HG03196 (cell line): ENCODE data around the gene NAB2.

Source experiments
- ATAC-seq: cut with Tn5 transposase; IDR thresholded peaks from one replicate; pipeline ENCODE4 v1.9.1; 2021; ENCODE audit not compliant: unreplicated experiment

The NAB2 gene

DNA sequence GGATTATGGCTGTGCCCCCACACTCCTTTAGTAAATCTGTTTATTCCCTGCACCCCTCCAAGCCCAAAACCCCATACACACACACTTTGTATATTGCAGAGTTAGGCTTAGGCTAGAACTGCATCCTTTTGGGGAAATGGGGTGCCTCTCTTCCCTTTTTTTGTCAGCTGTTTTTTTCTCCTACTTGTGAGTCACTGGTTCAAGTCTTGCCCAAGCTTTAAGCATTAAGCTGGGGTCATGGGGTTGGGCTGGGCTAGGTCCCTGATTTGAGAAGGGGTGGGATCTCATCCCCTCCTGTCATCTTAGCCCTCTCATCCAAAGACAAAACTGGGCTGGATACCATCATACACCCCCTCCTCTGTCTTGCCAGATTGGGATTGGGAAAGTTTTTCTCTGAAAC is 41.0 kb downstream of the NAB2 start:
- ATAC-seq: no peak

DNA sequence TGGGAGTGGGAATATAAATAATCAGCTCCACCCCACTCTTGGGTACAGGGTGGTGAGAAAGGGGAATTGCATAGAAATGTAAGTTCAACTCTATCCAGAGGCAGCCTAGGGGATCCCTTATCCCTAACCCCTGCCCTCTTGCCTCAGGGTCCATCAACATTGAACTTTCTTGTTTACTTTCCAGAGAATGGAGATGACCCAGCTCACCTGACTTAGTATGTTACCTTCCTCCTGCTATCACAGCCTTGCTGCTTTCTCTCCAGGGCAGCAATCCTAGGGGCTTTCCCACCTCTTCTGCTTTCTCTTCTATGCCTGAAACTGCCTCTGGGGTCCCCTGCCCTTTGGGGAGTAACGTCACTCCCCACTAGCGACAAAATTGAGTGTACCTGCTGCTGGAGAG is 42.0 kb downstream of the NAB2 start:
- no peak for ATAC-seq

- no peak for ATAC-seq
Measured at GRCh38 chr12:57131896-57132744, 43.2 kb downstream of the NAB2 start.

GRCh38 chr12:57133013-57133569 is 44.2 kb downstream of the NAB2 start:
- no peak for ATAC-seq

- ATAC-seq: no peak
Measured at GRCh38 chr12:57133916-57134315, 45.0 kb downstream of the NAB2 start.

DNA sequence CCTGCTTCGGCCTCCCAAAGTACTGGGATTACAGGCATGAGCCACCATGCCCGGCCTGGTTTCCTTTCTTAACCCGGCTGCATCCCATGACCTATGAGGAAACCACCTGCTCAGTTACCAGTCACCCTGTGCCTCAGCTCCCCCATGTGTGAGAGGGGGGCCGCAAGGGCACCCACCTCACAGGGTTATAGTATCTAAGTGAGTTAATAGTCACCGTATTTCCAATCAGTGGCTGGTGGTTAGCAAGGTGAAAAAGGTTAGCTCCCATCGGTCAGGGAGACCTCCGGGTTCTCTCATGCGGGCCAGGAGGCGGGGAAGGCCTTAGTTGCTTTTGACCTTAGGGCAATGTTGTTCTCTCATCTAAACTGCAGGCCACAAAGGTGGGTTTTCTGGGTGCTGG is 46.0 kb downstream of the NAB2 start:
- no peak for ATAC-seq

DNA sequence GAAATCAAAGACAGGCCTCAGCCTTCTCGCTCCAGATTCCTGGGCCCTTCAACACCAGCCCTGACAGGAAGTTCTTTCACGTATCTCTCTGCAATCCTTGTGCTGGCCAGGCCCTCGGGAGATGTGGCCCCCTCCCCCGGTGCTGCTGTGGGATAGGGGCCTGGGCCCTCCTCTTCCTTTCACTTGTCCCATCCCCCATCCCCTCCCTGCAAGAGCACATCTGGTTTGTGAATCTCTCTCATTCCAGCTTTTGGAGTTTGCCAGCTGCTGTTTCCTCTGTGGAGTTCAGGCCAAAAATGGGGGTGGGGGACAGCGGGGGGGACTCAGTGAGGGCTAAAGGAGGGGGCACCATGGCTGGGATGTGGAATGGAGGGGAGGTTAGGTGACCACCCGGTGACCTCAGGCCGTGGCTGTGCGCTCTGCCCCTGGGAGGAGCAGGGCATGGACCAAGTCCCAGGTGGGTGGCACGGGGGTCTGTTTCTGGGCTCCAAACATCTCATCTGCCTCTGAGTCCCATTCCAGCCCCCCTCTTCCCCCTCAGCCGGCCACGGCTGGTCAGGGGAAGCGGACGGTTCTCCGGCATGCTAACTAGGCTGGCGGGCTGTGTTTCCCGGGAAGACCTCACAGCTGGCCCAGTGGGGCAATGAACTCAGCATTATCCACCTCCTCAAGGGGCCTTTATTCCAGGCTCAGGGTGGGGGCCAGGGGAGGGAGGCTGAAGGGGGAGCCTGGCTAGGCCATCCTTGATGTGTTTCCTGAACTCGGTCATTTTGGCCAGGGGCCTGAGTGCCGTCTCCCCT is 46.8 kb downstream of the NAB2 start:
- ATAC-seq: no peak

GRCh38 chr12:57138526-57139272 is 49.8 kb downstream of the NAB2 start:
- no peak for ATAC-seq

GRCh38 chr12:57139796-57140649 is 51.1 kb downstream of the NAB2 start:
- no peak for ATAC-seq

GRCh38 chr12:57141249-57141648 is 52.3 kb downstream of the NAB2 start:
- ATAC-seq: no peak

GRCh38 chr12:57142121-57142520 is 53.2 kb downstream of the NAB2 start:
- ATAC-seq: no peak

GRCh38 chr12:57142727-57143126 is 53.8 kb downstream of the NAB2 start:
- no peak for ATAC-seq

DNA sequence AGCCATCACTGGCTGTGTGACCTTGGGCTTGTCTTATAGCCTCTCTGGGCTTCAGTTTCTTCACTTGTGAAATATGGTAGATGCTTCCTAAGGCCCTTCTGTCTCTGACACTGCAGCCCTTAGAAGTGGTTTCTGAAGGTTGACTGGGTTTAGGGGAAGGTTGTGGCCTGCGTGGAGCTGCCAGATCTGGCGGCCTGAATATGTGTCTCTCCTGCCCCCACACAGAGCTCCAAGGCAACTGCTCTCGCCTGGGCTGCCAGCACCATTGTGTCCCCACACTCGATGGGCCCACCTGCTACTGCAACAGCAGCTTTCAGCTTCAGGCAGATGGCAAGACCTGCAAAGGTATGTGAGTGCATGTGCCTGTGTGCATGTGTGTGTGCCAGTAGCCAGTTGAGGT is 54.5 kb downstream of the NAB2 start:
- no peak for ATAC-seq
